HepG2 (cell line): ENCODE results near the gene AAR2. TPM values are rescaled to one million over a fixed set of nuclear protein-coding genes. Genes with fewer than 3 reads are reported as not detected.
A peak's percentile ranks its signal among the peaks of the same experiment; 100 is the strongest.

Experiments
- DNMT1 ChIP-seq: sonication (generic); formaldehyde crosslinking; IDR thresholded peaks from 2 replicates; pipeline ENCODE4 v1.5.1; 2020; ENCODE audit warnings: mild to moderate bottlenecking, missing genetic modification reagents
- FOSL2 ChIP-seq: sonication (generic); formaldehyde crosslinking; IDR thresholded peaks from 2 replicates; pipeline ENCODE4 v1.4.0; 2020; ENCODE audit warnings: missing genetic modification reagents
- GLMP ChIP-seq: sonication (generic); formaldehyde crosslinking; IDR thresholded peaks from 2 replicates; pipeline ENCODE4 v1.9.0; 2021; ENCODE audit warnings: missing genetic modification reagents, mild to moderate bottlenecking, borderline replicate concordance
- KAT2B ChIP-seq: fragments of 150-350 bp; IDR thresholded peaks from 2 replicates; pipeline ENCODE4 v1.6.1; 2014; ENCODE audit warnings: low read depth, low read length, borderline replicate concordance
- KAT8 ChIP-seq: IDR thresholded peaks from 2 replicates; pipeline ENCODE4 v1.6.1; 2016; ENCODE audit warnings: missing genetic modification reagents, missing compliant biosample characterization
- KDM4B ChIP-seq: sonication (generic); formaldehyde crosslinking; IDR thresholded peaks from 2 replicates; pipeline ENCODE4 v1.4.0; 2020; ENCODE audit warnings: missing genetic modification reagents
- MTA1 ChIP-seq: sonication (generic); formaldehyde crosslinking; IDR thresholded peaks from 2 replicates; pipeline ENCODE4 v1.4.0; 2020; ENCODE audit warnings: missing genetic modification reagents, mild to moderate bottlenecking, borderline replicate concordance
- NFKBIZ ChIP-seq: IDR thresholded peaks from 2 replicates; pipeline ENCODE4 v1.6.1; 2018; ENCODE audit warnings: missing genetic modification reagents, missing compliant biosample characterization
- SNAI1 ChIP-seq: sonication (generic); formaldehyde crosslinking; IDR thresholded peaks from 2 replicates; pipeline ENCODE4 v1.5.0; 2020; ENCODE audit warnings: mild to moderate bottlenecking, missing genetic modification reagents, borderline replicate concordance
- SRSF1 ChIP-seq: fragments of 200-400 bp; formaldehyde crosslinking; optimal IDR thresholded peaks from 2 replicates; pipeline ENCODE3; 2017; ENCODE audit warnings: mild to moderate bottlenecking, low read depth, low read length, moderate library complexity
- TFAP4 ChIP-seq: sonication (generic); IDR thresholded peaks from 2 replicates; pipeline ENCODE4 v1.6.1; 2016; ENCODE audit warnings: low read depth, borderline replicate concordance
- THAP9 ChIP-seq: sonication (generic); formaldehyde crosslinking; IDR thresholded peaks from 2 replicates; pipeline ENCODE4; 2020; ENCODE audit warnings: missing genetic modification reagents, mild to moderate bottlenecking, borderline replicate concordance
- YY1 ChIP-seq: IDR thresholded peaks from 2 replicates; pipeline ENCODE4 v1.6.1; 2011; ENCODE audit warnings: low read length, low read depth, moderate library complexity, mild to moderate bottlenecking; ENCODE audit not compliant: insufficient read depth, insufficient replicate concordance
- ZNF331 ChIP-seq: sonication (generic); formaldehyde crosslinking; IDR thresholded peaks from 2 replicates; pipeline ENCODE4 v1.4.0; 2020; ENCODE audit warnings: missing genetic modification reagents
- ZNF33A ChIP-seq: sonication (generic); formaldehyde crosslinking; IDR thresholded peaks from 2 replicates; pipeline ENCODE4 v1.5.1; 2020; ENCODE audit warnings: missing genetic modification reagents, mild to moderate bottlenecking, moderate library complexity, borderline replicate concordance
- ZNF563 ChIP-seq: sonication (generic); formaldehyde crosslinking; IDR thresholded peaks from 2 replicates; pipeline ENCODE4 v1.8.0; 2022; ENCODE audit warnings: mild to moderate bottlenecking, moderate library complexity, missing genetic modification reagents
- ZNF672 ChIP-seq: sonication (generic); formaldehyde crosslinking; IDR thresholded peaks from 2 replicates; pipeline ENCODE4 v1.8.1; 2022; ENCODE audit warnings: missing genetic modification reagents
- ZNF75D ChIP-seq: sonication (generic); formaldehyde crosslinking; IDR thresholded peaks from 2 replicates; pipeline ENCODE4 v1.8.1; 2023; ENCODE audit warnings: missing genetic modification reagents, mild to moderate bottlenecking, borderline replicate concordance
- ZNF850 ChIP-seq: sonication (generic); formaldehyde crosslinking; conservative IDR thresholded peaks from 2 replicates; pipeline ENCODE4 v1.9.0; 2021; ENCODE audit warnings: mild to moderate bottlenecking, missing genetic modification reagents
- polyA plus RNA-seq, 8 experiments: library from polyadenylated mRNA; depleted of rRNA in 3 of 8; stranded (reverse) in 7 of 8; unstranded in 1 of 8; fragments of >200 nt; fragmentation: Illumina TruSeq in 4 of 8; extraction: Trizol in 4 of 8; gene quantifications; 2 replicates each; pipeline versions ENCODE4 v1.2.1 to v1.2.3, GENCODE V29; 2011 to 2016; ENCODE audit warnings: low read depth in 4 of 8, missing spikeins in 1 of 8, mixed read lengths in 1 of 8; ENCODE audit not compliant: insufficient read depth in 1 of 8
- total RNA-seq, 5 experiments: library from RNA; depleted of rRNA; stranded (reverse); fragments of >200 nt; fragmentation: Illumina TruSeq; extraction: Trizol; gene quantifications; 2 replicates each; pipeline ENCODE4 v1.2.3, GENCODE V29; 2016; ENCODE audit warnings: low read depth in 1 of 5
- TF ChIP-seq, protein P1 (sequence below): IDR thresholded peaks from 2 replicates; pipeline ENCODE4 v1.4.0; 2020; ENCODE audit warnings: mild to moderate bottlenecking, missing genetic modification reagents

AAR2 gene
- total and polyA plus RNA-seq, 2 of the 13 experiments (the other 11 are each of a cell fraction or from before 2014, with no cell fraction given): 45.2 to 46.2 TPM

GRCh38 chr20:36235892-36236785 lies at the start of gene AAR2 (continued):
- peak; percentile 77 for TF ChIP-seq SRSF1
- peak; percentile 98 for TF ChIP-seq KDM4B (CRISPR knock-in tag)
- TF ChIP-seq ZNF75D: peak; percentile 62; the same call in 1 of the 2 replicates
- peak; percentile 84; the same call in 1 of the 2 replicates for TF ChIP-seq DNMT1
- TF ChIP-seq, protein P1, sequence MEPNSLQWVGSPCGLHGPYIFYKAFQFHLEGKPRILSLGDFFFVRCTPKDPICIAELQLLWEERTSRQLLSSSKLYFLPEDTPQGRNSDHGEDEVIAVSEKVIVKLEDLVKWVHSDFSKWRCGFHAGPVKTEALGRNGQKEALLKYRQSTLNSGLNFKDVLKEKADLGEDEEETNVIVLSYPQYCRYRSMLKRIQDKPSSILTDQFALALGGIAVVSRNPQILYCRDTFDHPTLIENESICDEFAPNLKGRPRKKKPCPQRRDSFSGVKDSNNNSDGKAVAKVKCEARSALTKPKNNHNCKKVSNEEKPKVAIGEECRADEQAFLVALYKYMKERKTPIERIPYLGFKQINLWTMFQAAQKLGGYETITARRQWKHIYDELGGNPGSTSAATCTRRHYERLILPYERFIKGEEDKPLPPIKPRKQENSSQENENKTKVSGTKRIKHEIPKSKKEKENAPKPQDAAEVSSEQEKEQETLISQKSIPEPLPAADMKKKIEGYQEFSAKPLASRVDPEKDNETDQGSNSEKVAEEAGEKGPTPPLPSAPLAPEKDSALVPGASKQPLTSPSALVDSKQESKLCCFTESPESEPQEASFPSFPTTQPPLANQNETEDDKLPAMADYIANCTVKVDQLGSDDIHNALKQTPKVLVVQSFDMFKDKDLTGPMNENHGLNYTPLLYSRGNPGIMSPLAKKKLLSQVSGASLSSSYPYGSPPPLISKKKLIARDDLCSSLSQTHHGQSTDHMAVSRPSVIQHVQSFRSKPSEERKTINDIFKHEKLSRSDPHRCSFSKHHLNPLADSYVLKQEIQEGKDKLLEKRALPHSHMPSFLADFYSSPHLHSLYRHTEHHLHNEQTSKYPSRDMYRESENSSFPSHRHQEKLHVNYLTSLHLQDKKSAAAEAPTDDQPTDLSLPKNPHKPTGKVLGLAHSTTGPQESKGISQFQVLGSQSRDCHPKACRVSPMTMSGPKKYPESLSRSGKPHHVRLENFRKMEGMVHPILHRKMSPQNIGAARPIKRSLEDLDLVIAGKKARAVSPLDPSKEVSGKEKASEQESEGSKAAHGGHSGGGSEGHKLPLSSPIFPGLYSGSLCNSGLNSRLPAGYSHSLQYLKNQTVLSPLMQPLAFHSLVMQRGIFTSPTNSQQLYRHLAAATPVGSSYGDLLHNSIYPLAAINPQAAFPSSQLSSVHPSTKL: peak; percentile 89
- TF ChIP-seq ZNF563 (CRISPR knock-in tag): peak; percentile 88; the same call in 1 of the 2 replicates
- peak; percentile 96 for TF ChIP-seq SNAI1 (CRISPR knock-in tag)
- TF ChIP-seq KAT8 (CRISPR knock-in tag): peak; percentile 100
- TF ChIP-seq NFKBIZ (CRISPR knock-in tag): peak; percentile 66; the same call in 1 of the 2 replicates
- TF ChIP-seq KAT2B: no peak
- peak; percentile 98 for TF ChIP-seq ZNF331 (CRISPR knock-in tag)
- peak; percentile 50; the same call in 1 of the 2 replicates for TF ChIP-seq TFAP4
- TF ChIP-seq ZNF33A (CRISPR knock-in tag): 0 out of 2 replicates have a peak, but pooled peaks have one; percentile 65
- peak; percentile 94; the same call in 1 of the 2 replicates for TF ChIP-seq THAP9 (CRISPR knock-in tag)
- TF ChIP-seq GLMP (CRISPR knock-in tag): no peak
- TF ChIP-seq ZNF672 (CRISPR knock-in tag): peak; percentile 90; the same call in 1 of the 2 replicates
- peak; percentile 96; the same call in 1 of the 2 replicates for TF ChIP-seq MTA1 (CRISPR knock-in tag)
- TF ChIP-seq FOSL2 (CRISPR knock-in tag): peak; percentile 85
- TF ChIP-seq YY1: peak; percentile 88
- TF ChIP-seq ZNF850: no peak
